ENCODE data around the gene MECP2. TPM values are rescaled to one million over a fixed set of nuclear protein-coding genes. Genes with fewer than 3 reads are reported as not detected.

MECP2 gene
- total RNA-seq, 1 donor from 2014 or later, result 57.6 TPM

- H3K36me3 ChIP-seq, result peaks cover 4% of the 10 kb centered on the region
- H3K4me1 ChIP-seq, result peaks cover 10% of the 10 kb centered on the region
- no peak overlapping the region for H3K27ac ChIP-seq
- TF ChIP-seq CTCF (IDR thresholded peaks at IDR 0.05), result no peak
- no peaks in the 10 kb centered on the region for H3K27me3 ChIP-seq (ENCODE audit: low read depth)
- intact Hi-C loops (cut with DNase I), result no loop called here
- ATAC-seq (peak in 1 of 2 donors; percentile 46), DNase-seq (no peak)
- no peaks in the 10 kb centered on the region for H3K9me3 ChIP-seq
- no peak overlapping the region for H3K4me3 ChIP-seq
Observed at GRCh38 chrX:154074199-154074598, 23.3 kb downstream of the MECP2 start.

GRCh38 chrX:154072192-154072591, 25.3 kb downstream of the MECP2 start:
- no peak for DNase-seq
- intact Hi-C loops (cut with DNase I), result no loop called here
- no peak for TF ChIP-seq CTCF (IDR thresholded peaks at IDR 0.05)
- Histone ChIP-seq H3K27me3 (ENCODE audit: low read depth) (no peaks in the 10 kb centered on the region), H3K27ac (no peak overlapping the region), H3K36me3 (no peaks in the 10 kb centered on the region), H3K9me3 (no peaks in the 10 kb centered on the region), H3K4me3 (no peak overlapping the region), H3K4me1 (peaks cover 10% of the 10 kb centered on the region)
- no peak for ATAC-seq

DNA sequence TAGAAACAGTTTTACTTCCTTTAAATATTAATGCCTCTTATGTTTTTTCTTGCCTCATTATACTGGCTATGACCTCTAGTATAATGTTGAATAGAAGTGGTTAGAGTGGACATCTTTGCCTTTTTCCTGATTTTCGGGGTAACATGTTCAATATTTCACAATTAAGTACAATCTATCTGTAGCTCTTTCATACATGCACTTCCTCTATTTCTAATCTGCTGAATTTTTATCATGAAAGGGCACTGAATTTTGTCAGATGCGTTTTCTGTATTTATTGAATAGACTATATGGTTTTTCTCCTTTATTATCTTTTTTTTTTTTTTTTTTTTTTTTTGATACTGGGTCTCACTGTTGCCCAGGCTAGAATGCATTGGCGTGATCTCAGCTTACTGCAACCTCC, 29.0 kb downstream of the MECP2 start:
- Histone ChIP-seq H3K36me3 (no peaks in the 10 kb centered on the region), H3K4me3 (no peak overlapping the region), H3K27me3 (ENCODE audit: low read depth) (no peaks in the 10 kb centered on the region), H3K27ac (no peak overlapping the region), H3K9me3 (no peaks in the 10 kb centered on the region), H3K4me1 (peaks cover 9% of the 10 kb centered on the region)
- TF ChIP-seq CTCF (IDR thresholded peaks at IDR 0.05), result no peak
- intact Hi-C loops (cut with DNase I), result no loop called here
- ATAC-seq (no peak), DNase-seq (no peak)

DNA sequence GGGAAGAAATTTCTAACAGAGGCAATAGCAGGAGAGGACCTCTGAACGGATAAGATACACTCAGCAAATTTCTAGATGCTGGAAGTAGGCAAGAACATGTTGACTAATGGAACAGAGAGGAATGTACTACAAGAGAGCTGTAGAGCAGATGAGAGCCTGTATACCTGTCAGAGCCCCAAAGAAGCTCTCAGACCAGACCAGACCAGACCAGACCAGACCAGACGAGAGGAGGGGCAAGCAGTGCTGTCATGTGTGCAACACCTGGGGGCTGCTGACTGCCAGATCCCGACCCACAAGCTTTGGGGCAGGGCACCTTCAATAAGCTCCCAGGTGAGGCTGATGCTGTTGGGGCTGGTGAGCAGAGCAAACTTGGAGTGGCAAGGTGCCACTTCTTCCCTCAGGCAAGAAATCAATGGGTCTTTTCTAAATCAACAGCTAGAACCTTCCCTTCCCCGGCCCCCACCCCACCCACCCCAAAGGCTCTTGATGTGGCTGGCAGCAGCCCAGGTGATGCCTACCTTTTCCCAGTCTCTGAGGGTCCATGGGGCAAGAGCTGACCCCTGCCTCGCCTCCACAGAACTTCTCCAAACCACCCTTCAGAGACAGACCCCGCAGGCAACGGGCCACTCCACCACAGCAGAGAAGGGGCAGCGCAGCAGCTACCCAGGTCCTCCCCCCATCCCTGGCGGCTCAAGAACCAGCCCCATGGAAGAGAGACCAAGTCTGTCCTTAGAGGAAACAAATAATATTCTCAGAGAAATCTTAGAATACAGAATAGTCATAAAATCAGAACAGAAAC, 32.7 kb downstream of the MECP2 start:
- Histone ChIP-seq H3K4me3 (no peak overlapping the region), H3K4me1 (peaks cover 13% of the 10 kb centered on the region), H3K36me3 (no peaks in the 10 kb centered on the region), H3K27me3 (ENCODE audit: low read depth) (no peaks in the 10 kb centered on the region), H3K9me3 (no peaks in the 10 kb centered on the region), H3K27ac (no peak overlapping the region)
- ATAC-seq, result peak; percentile 37 to 67
- TF ChIP-seq CTCF (IDR thresholded peaks at IDR 0.05), result no peak
- intact Hi-C loops (cut with DNase I), result no loop called here
- DNase-seq, result no peak

GRCh38 chrX:154063234-154063633, 34.3 kb downstream of the MECP2 start:
- H3K27me3 ChIP-seq (ENCODE audit: low read depth), result no peaks in the 10 kb centered on the region
- H3K4me3 ChIP-seq, result no peak overlapping the region
- H3K36me3 ChIP-seq, result no peaks in the 10 kb centered on the region
- no peak overlapping the region for H3K27ac ChIP-seq
- peak in 1 of 2 donors; percentile 51 for ATAC-seq
- H3K4me1 ChIP-seq, result peaks cover 18% of the 10 kb centered on the region
- no peak for TF ChIP-seq CTCF (IDR thresholded peaks at IDR 0.05)
- H3K9me3 ChIP-seq, result no peaks in the 10 kb centered on the region
- intact Hi-C loops (cut with DNase I), result no loop called here
- DNase-seq, result no peak

Measured in lower lobe of right lung (tissue), 2 donors.